ENCODE measurements around the gene MLLT3. TPM values are rescaled to one million over a fixed set of nuclear protein-coding genes. Genes with fewer than 3 reads are reported as not detected.

MLLT3 gene
- total and polyA plus RNA-seq, 2 of the 8 experiments (the other 6 are each of a cell fraction or from before 2014, with no cell fraction given), result 5.9 to 9.6 TPM

DNA sequence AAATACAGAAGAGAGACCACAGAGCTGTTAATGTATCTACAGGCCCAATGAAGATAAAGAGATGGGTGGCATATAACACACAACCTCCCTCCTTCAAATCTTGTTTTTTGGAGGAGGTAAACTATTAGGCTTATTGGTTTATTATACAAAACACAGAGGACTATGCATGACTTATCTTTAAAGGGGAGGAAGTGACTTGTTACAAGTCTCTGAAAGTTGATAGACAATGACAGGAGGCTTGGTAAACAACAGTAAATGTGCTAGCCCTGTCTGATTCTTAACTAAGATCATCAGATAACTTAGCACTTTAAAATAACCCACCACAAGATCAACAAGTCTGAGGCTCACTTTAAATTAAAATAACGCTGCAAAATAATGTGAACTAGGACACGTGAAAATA is 219.0 kb downstream of the MLLT3 start:
- Histone ChIP-seq H3K4me2 (ENCODE audit: insufficient read depth in 1 of 2, low read depth in 2 of 2, low read length in 2 of 2) (no peak overlapping the region), H3K27ac (ENCODE audit: low read depth, low read length) (no peak overlapping the region), H2BK5ac (ENCODE audit: low read depth, low read length) (no peak overlapping the region), H3K23me2 (ENCODE audit: low read depth, low read length) (no peaks in the 10 kb centered on the region), H3K23ac (ENCODE audit: insufficient read length) (no peak overlapping the region), H3K4me3 (ENCODE audit: extremely low read depth in 1 of 4, insufficient read depth in 2 of 4, low read depth in 3 of 4, low read length in 4 of 4) (no peak overlapping the region), H4K5ac (ENCODE audit: insufficient read length, low read depth, low read length) (no peak overlapping the region), H2BK120ac (replicated peaks; ENCODE audit: low read depth, low read length) (no peak overlapping the region), H3K27me3 (replicated peaks in 1 of 4; ENCODE audit: control insufficient read depth in 3 of 4, extremely low read depth in 1 of 4, insufficient read depth in 3 of 4, low read length in 3 of 4) (no peaks in the 10 kb centered on the region), H3K18ac (ENCODE audit: extremely low read depth, low read length) (no peak overlapping the region), H2BK12ac (ENCODE audit: low read depth, low read length) (no peak overlapping the region), H3K79me2 (ENCODE audit: control insufficient read depth in 1 of 2, insufficient read depth in 2 of 2, low read length in 2 of 2) (no peaks in the 10 kb centered on the region), H3K9ac (replicated peaks in 1 of 4; ENCODE audit: extremely low read depth in 1 of 4, low read depth in 3 of 4, low read length in 3 of 4) (no peak overlapping the region), H3K4ac (replicated peaks; ENCODE audit: insufficient read length, low read depth, low read length) (no peak overlapping the region), H4K20me1 (replicated peaks in 1 of 2; ENCODE audit: control insufficient read depth in 1 of 2, insufficient read depth in 2 of 2, low read length in 2 of 2) (no peaks in the 10 kb centered on the region), H3K4me1 (replicated peaks in 1 of 4; ENCODE audit: control insufficient read depth in 3 of 4, insufficient read depth in 4 of 4, low read length in 3 of 4) (peaks cover 0 to 2% (median under 1%) of the 10 kb centered on the region in 4 experiments; a peak in 2 of 7 replicates), H3K36me3 (ENCODE audit: control insufficient read depth in 2 of 4, insufficient read depth in 4 of 4, low read length in 3 of 4) (no peaks in the 10 kb centered on the region), H3K79me1 (ENCODE audit: low read depth, low read length) (no peaks in the 10 kb centered on the region), H4K91ac (replicated peaks; ENCODE audit: insufficient read length, low read length) (no peak overlapping the region), H2BK20ac (ENCODE audit: low read length) (no peak overlapping the region), H4K8ac (ENCODE audit: extremely low read depth, insufficient read depth, low read length) (no peak overlapping the region), H2BK15ac (ENCODE audit: low read length) (no peak overlapping the region), H3K14ac (ENCODE audit: insufficient read length) (no peak overlapping the region), H3K56ac (replicated peaks; ENCODE audit: insufficient read length, low read depth, low read length) (no peak overlapping the region), H3K9me3 (ENCODE audit: insufficient read depth in 2 of 2, low read depth in 1 of 2, low read length in 1 of 2) (no peaks in the 10 kb centered on the region), H2AFZ (ENCODE audit: low read length) (no peak overlapping the region), H2AK5ac (ENCODE audit: low read depth, low read length) (no peak overlapping the region)
- WGBS, 2 experiments (ENCODE audit: extremely low coverage in 1 of 2, insufficient coverage in 1 of 2, insufficient read length in 1 of 2, insufficient replicate concordance in 2 of 2, low coverage in 1 of 2, low lambda C conversion rate in 2 of 2, missing lambda C conversion rate in 1 of 2), result 90% methylated on average over 2 of the region's 2 CpGs; no CpG with 5 or more reads in 1 of the 2 experiments
- POLR2A ChIA-PET (ENCODE audit: partially characterized antibody), result no interaction called here
- no peak for DNase-seq (ENCODE audit: low read depth in 1 of 2, low spot score in 2 of 2)
- TF ChIP-seq TAF1 (IDR thresholded peaks at IDR 0.05; ENCODE audit: low read depth, low read length), result no peak
- TF ChIP-seq SP2 (IDR thresholded peaks at IDR 0.05; ENCODE audit: low read length), result no peak
- no peak for TF ChIP-seq FOSL1 (IDR thresholded peaks at IDR 0.05; ENCODE audit: insufficient read depth, low read depth, low read length)
- TF ChIP-seq, protein P1, sequence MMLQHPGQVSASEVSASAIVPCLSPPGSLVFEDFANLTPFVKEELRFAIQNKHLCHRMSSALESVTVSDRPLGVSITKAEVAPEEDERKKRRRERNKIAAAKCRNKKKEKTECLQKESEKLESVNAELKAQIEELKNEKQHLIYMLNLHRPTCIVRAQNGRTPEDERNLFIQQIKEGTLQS (IDR thresholded peaks at IDR 0.05; ENCODE audit: insufficient read depth, low read depth, low read length), result no peak
- no peak for TF ChIP-seq KDM1A (IDR thresholded peaks at IDR 0.05; ENCODE audit: borderline replicate concordance, low read length)
- no peak for TF ChIP-seq TCF12 (IDR thresholded peaks at IDR 0.05; ENCODE audit: low read depth, low read length)
- no peak for TF ChIP-seq POLR2A (IDR thresholded peaks at IDR 0.05; ENCODE audit: control extremely low read depth in 1 of 2, low read depth in 2 of 2, low read length in 2 of 2)
- no peak for TF ChIP-seq NRF1 (IDR thresholded peaks at IDR 0.05; ENCODE audit: low read depth, low read length)
- TF ChIP-seq CTBP2 (IDR thresholded peaks at IDR 0.05; ENCODE audit: borderline replicate concordance, insufficient read depth, insufficient read length, low read length), result no peak
- no peak for TF ChIP-seq SP1 (IDR thresholded peaks at IDR 0.05; ENCODE audit: low read depth, low read length)
- TF ChIP-seq BACH1 (IDR thresholded peaks at IDR 0.05; ENCODE audit: low read length), result no peak
- TF ChIP-seq POU5F1 (IDR thresholded peaks at IDR 0.05; ENCODE audit: low read depth, low read length), result no peak
- TF ChIP-seq EGR1 (IDR thresholded peaks at IDR 0.05; ENCODE audit: borderline replicate concordance, low read depth, low read length), result no peak
- no peak for TF ChIP-seq GABPA (IDR thresholded peaks at IDR 0.05; ENCODE audit: borderline replicate concordance, insufficient read depth, low read length)
- CTCF ChIA-PET (ENCODE audit: partially characterized antibody), result no interaction called here
- no peak for FAIRE-seq

Data from H1 (cell line).